Measurements from ENCODE around the gene BMP5.

The BMP5 gene

DNA sequence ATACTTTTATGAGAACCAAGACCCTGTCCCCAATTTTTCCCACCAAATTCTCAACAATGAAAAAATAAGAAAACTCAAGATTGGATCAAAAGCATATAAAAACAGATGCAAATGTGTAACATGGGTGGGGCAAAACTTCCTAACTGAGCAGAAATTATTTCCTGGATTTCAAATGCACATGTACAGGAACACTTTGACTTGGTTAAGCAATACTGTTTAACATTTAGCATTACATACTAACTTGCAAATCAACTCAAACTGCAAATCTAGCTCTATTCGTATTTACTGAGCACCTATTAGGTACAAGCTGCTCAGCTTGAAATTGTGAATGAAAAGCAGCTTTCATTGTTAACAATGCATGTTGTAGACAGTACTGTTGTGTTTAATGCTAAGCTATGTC lies 40.2 kb downstream of the BMP5 start:
- TF ChIP-seq, protein P1, sequence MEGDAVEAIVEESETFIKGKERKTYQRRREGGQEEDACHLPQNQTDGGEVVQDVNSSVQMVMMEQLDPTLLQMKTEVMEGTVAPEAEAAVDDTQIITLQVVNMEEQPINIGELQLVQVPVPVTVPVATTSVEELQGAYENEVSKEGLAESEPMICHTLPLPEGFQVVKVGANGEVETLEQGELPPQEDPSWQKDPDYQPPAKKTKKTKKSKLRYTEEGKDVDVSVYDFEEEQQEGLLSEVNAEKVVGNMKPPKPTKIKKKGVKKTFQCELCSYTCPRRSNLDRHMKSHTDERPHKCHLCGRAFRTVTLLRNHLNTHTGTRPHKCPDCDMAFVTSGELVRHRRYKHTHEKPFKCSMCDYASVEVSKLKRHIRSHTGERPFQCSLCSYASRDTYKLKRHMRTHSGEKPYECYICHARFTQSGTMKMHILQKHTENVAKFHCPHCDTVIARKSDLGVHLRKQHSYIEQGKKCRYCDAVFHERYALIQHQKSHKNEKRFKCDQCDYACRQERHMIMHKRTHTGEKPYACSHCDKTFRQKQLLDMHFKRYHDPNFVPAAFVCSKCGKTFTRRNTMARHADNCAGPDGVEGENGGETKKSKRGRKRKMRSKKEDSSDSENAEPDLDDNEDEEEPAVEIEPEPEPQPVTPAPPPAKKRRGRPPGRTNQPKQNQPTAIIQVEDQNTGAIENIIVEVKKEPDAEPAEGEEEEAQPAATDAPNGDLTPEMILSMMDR (IDR thresholded peaks at IDR 0.05; ENCODE audit: extremely low read depth, insufficient read depth, missing control alignments): no peak

DNA sequence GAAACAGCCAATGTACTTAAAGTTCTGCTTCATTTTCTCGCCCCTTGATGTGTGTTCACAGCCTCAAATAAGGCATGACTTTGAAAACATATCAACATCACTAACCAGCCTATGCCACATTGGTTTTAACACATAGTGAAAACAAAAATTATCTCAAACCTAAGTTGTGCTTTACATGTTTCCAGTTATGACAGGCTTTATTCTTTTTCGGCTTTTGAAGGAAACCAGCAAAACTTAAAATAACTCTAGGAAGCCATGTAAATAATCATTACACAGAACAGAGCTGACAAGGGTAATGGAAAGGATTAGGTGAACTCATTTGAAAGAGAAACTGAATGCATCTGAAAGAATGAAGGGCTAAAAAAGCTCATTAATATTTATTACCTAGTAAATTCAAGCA lies 42.1 kb downstream of the BMP5 start:
- in situ Hi-C loops (cut with MboI; ENCODE audit: low pct_unique_long_range_greater_than_20kb, low sequenced_read_pairs, unreplicated experiment): no loop called here
- no peak for DNase-seq (ENCODE audit: low spot score)
- TF ChIP-seq, protein P1 (IDR thresholded peaks at IDR 0.05; ENCODE audit: extremely low read depth, insufficient read depth, missing control alignments): no peak

More for the DNA sequence above, 40.2 kb downstream of the BMP5 start:
- no peak for DNase-seq (ENCODE audit: low spot score)
- in situ Hi-C loops (cut with MboI; ENCODE audit: low pct_unique_long_range_greater_than_20kb, low sequenced_read_pairs, unreplicated experiment): no loop called here

DNA sequence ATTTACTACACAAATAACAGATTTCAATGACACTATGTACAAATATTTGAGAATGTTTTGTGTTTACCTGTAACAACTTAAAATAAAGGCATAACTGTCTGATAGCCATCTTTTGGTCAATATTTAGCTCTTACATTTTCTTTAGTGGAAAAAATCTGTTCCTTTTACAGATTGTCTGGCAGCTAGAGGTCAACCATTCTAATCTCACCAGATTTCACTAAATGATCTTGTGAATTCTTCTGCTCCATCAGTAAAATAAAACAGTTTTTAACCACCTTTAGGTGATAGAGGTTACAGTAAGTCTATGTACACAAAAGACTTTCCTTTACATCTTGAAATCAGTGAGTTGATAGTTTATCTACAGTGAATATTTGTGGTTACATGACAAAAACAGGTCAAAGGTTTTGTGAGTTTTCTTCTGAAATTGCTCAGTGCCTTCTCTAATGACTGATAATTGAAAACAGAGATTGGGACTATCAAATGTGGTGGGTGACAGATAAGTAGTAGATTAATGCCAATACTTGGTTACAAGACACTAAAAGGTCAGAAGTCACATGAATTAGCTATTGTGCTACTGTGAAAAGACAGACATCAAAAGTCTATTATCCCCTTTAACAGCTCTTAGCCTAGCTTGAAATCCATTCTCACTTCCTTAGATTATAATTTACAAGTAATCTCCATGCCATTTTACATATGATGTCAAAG lies 47.4 kb downstream of the BMP5 start:
- TF ChIP-seq, protein P1 (IDR thresholded peaks at IDR 0.05; ENCODE audit: extremely low read depth, insufficient read depth, missing control alignments): no peak
- in situ Hi-C loops (cut with MboI; ENCODE audit: low pct_unique_long_range_greater_than_20kb, low sequenced_read_pairs, unreplicated experiment): no loop called here
- no peak for DNase-seq (ENCODE audit: low spot score)

DNA sequence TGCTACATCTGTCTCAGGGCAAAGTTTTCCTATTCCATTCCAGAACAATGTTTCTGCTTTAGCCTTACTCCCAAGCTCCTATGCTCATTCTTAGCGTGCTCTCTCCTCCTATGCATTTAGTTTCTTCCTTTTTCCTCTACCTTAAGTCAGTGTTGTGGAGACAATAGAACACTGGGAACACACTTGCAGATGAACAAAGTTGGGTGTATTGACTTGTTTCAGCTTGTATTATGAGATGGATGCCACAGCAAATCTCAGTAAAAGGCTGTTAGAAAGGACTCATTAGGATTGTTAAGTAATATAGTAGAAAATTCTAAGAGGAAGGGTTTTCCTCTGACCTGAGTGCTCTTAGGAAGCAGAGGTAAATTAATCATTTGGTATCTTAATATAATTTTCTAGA lies 48.4 kb downstream of the BMP5 start:
- DNase-seq (ENCODE audit: low spot score): no peak
- TF ChIP-seq, protein P1 (IDR thresholded peaks at IDR 0.05; ENCODE audit: extremely low read depth, insufficient read depth, missing control alignments): no peak

DNA sequence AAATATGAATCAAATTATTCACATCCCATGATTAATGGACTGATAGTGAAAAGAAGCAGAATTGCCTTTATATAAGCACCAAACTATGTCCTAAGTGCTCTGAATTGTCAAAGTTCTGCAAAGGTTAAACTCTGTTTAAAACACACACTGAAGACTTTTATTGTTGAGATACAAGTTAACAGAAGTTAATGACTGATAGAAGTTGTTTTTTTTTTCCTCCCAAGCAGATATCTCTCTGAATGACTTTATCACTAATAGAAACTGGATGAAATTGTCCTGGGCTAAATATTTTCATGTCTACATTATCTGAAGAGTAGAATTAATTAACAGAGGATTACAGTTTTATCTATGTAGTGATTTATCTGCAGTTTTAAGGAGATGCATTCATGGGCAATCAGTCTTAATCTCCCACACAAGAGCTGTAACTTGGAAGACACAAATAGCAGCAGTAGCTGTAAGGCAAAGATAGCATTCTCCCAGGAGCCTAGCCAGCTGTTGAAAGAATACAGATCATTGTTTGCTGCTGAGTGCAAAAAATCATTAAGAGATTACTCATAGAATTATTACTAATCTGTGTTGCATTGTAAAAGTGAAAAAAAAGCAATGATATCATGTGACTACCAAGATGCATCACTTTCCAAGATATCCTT lies 49.9 kb downstream of the BMP5 start:
- in situ Hi-C loops (cut with MboI; ENCODE audit: low pct_unique_long_range_greater_than_20kb, low sequenced_read_pairs, unreplicated experiment): no loop called here
- TF ChIP-seq, protein P1 (IDR thresholded peaks at IDR 0.05; ENCODE audit: extremely low read depth, insufficient read depth, missing control alignments): no peak
- no peak for DNase-seq (ENCODE audit: low spot score)

More for the DNA sequence above, 48.4 kb downstream of the BMP5 start:
- in situ Hi-C loops (cut with MboI; ENCODE audit: low pct_unique_long_range_greater_than_20kb, low sequenced_read_pairs, unreplicated experiment): no loop called here

DNA sequence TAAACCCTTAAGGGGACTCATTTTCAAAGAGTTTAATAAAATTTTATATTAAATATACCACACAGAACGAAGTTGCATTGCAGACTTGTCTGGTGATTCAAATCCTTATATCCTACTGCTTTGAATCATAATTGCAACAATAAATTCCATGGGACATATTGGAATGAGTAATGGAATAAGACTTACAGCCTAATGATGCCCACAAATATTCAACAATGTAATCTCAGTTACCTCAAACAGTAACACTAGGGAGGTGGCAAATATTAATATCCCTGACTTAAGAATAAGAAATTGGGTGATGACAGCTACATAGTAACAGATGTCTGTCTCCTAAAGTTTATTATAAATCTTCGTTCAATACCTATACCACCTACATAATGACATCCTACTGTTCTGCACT lies 52.6 kb downstream of the BMP5 start:
- no peak for DNase-seq (ENCODE audit: low spot score)
- in situ Hi-C loops (cut with MboI; ENCODE audit: low pct_unique_long_range_greater_than_20kb, low sequenced_read_pairs, unreplicated experiment): no loop called here
- TF ChIP-seq, protein P1 (IDR thresholded peaks at IDR 0.05; ENCODE audit: extremely low read depth, insufficient read depth, missing control alignments): no peak

Measured in GM13977 (cell line).